Posterior cingulate gyrus (tissue), 11 donors: Measurements from ENCODE around the gene KDF1.
A peak's percentile ranks its signal among the peaks of the same experiment; 100 is the strongest.
"Not testable (repeated sequence)": the region's sequence is repeated elsewhere in the genome, so short reads cannot be mapped to it uniquely, and the experiment has no call there.

Experiments used
- DNase-seq, 10 donors: peaks; one replicate each; pipeline versions ENCODE4 v3.0.0 to v3.0.0-alpha.2; 2020 to 2021; ENCODE audit warnings: mixed read lengths in 3 of 10
- intact Hi-C: fragments of 100-400 bp; cut with DNase I; formaldehyde crosslinking; loops from one replicate; pipeline ENCODE4 v1.15.1; 2023

Gene KDF1

GRCh38 chr1:26960625-26960966 lies 328 bp upstream of the KDF1 start:
- intact Hi-C loops = no loop called here

GRCh38 chr1:26959270-26959669 lies 998 bp downstream of the KDF1 start:
- no peak for DNase-seq
- intact Hi-C loops = no loop called here

More at GRCh38 chr1:26960625-26960966, 328 bp upstream of the KDF1 start:
- peak in 1 of 10 donors; percentile 76 for DNase-seq

GRCh38 chr1:26957306-26957705 lies 3.0 kb downstream of the KDF1 start:
- intact Hi-C loops = no loop called here

GRCh38 chr1:26956321-26956720 lies 3.9 kb downstream of the KDF1 start:
- DNase-seq = no peak
- intact Hi-C loops = no loop called here

More at GRCh38 chr1:26957306-26957705, 3.0 kb downstream of the KDF1 start:
- DNase-seq = peak in 2 of 10 donors; percentile 6 to 27

GRCh38 chr1:26953374-26953773 lies 6.9 kb downstream of the KDF1 start:
- intact Hi-C loops = no loop called here
- peak in 1 of 10 donors; percentile 58 for DNase-seq

GRCh38 chr1:26951821-26952497 lies 8.3 kb downstream of the KDF1 start:
- intact Hi-C loops = no loop called here
- DNase-seq = peak in 2 of 10 donors; percentile 80 to 81

GRCh38 chr1:26951216-26951615 lies 9.1 kb downstream of the KDF1 start:
- intact Hi-C loops = no loop called here

GRCh38 chr1:26950602-26951001 lies 9.7 kb downstream of the KDF1 start:
- intact Hi-C loops = no loop called here
- peak in 2 of 10 donors; percentile 55 to 62 for DNase-seq

More at GRCh38 chr1:26951216-26951615, 9.1 kb downstream of the KDF1 start:
- peak in 2 of 10 donors; percentile 52 to 53 for DNase-seq

GRCh38 chr1:26949926-26950319 lies 10.3 kb downstream of the KDF1 start:
- intact Hi-C loops = no loop called here
- peak in 2 of 10 donors; percentile 41 to 67 for DNase-seq

GRCh38 chr1:26949266-26949925 lies 10.9 kb downstream of the KDF1 start:
- intact Hi-C loops = no loop called here
- DNase-seq = no peak

GRCh38 chr1:26948725-26949057 lies 11.6 kb downstream of the KDF1 start:
- peak in 2 of 10 donors; percentile 31 to 36 for DNase-seq
- intact Hi-C loops = not testable (repeated sequence)

GRCh38 chr1:26946270-26946669 lies 14.0 kb downstream of the KDF1 start:
- peak in 2 of 10 donors; percentile 21 to 46 for DNase-seq
- intact Hi-C loops = no loop called here

- DNase-seq = peak in 2 of 10 donors; percentile 39 to 55
- intact Hi-C loops = no loop called here
Measured at GRCh38 chr1:26945728-26946127, 14.5 kb downstream of the KDF1 start.

- DNase-seq = peak in 2 of 10 donors; percentile 4 to 7
Measured at GRCh38 chr1:26945138-26945537, 15.1 kb downstream of the KDF1 start.

GRCh38 chr1:26942656-26943055 lies 17.6 kb downstream of the KDF1 start:
- intact Hi-C loops = no loop called here
- peak in 2 of 10 donors; percentile 29 to 55 for DNase-seq

More at GRCh38 chr1:26945138-26945537, 15.1 kb downstream of the KDF1 start:
- intact Hi-C loops = no loop called here

GRCh38 chr1:26941311-26941710 lies 19.0 kb downstream of the KDF1 start:
- peak in 2 of 10 donors; percentile 18 to 40 for DNase-seq
- intact Hi-C loops = no loop called here

- intact Hi-C loops = no loop called here
- DNase-seq = peak in 1 of 10 donors; percentile 32
Measured at GRCh38 chr1:26938659-26939025, 21.6 kb downstream of the KDF1 start.

- intact Hi-C loops = no loop called here
- DNase-seq = peak in 1 of 10 donors; percentile 41
Measured at GRCh38 chr1:26938004-26938658, 22.1 kb downstream of the KDF1 start.

GRCh38 chr1:26936823-26937222 lies 23.4 kb downstream of the KDF1 start:
- intact Hi-C loops = no loop called here
- no peak for DNase-seq

- intact Hi-C loops = no loop called here
- no peak for DNase-seq
Measured at GRCh38 chr1:26932531-26932930, 27.7 kb downstream of the KDF1 start.

- DNase-seq = peak in 1 of 10 donors; percentile 4
- intact Hi-C loops = no loop called here
Measured at GRCh38 chr1:26923711-26924110, 36.6 kb downstream of the KDF1 start.
